Stimulated activated CD4-positive, alpha-beta T cell treated with anti-CD3 and anti-CD28 coated beads, Interleukin-4, amount 100 ng/mL, for 1 hour (primary cell): Measurements from ENCODE around the gene ALG2.
"Not testable (repeated sequence)": the region's sequence is repeated elsewhere in the genome, so short reads cannot be mapped to it uniquely, and the experiment has no call there.

Experiments used
- DNase-seq: peaks from one replicate; pipeline ENCODE4 v3.0.0-alpha.2; 2020

The ALG2 gene

DNA sequence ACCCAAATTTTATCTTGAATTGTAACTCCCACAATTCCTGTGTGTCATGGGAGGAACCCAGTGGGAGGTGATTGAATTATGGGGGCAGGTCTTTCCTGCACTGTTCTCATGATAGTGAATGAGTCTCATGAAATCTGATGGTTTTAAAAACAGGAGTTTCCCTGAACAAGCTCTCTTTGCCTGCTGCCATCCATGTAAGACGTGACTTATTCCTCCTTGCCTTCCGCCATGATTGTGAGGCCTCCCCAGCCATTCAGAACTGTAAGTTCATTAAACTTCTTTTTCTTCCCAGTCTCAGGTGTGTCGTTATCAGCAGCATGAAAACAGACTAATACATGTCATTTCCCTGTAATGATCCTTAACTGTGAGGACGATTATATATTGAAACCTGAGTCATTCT, 16.1 kb upstream of the ALG2 start:
- not testable (repeated sequence) for DNase-seq

DNA sequence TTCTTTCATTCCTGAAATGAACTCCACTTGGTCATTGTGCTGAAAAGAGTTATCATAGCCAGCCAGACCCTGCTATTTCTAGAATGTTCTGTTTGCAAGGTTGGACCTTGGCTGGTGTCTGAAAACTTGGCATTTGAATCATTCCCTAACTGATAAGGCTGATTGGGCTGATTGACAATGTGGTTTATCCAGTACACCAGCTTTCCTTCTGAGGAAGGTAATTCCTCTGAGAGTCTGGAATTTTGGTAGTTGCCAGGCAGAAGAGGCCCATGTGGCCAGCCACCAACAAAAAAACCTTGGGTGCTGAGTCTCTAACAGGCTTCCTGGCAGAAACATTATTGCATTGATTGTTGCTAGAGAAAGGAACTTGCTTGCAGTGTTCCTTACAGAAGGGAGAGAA, 15.6 kb upstream of the ALG2 start:
- no peak for DNase-seq

DNA sequence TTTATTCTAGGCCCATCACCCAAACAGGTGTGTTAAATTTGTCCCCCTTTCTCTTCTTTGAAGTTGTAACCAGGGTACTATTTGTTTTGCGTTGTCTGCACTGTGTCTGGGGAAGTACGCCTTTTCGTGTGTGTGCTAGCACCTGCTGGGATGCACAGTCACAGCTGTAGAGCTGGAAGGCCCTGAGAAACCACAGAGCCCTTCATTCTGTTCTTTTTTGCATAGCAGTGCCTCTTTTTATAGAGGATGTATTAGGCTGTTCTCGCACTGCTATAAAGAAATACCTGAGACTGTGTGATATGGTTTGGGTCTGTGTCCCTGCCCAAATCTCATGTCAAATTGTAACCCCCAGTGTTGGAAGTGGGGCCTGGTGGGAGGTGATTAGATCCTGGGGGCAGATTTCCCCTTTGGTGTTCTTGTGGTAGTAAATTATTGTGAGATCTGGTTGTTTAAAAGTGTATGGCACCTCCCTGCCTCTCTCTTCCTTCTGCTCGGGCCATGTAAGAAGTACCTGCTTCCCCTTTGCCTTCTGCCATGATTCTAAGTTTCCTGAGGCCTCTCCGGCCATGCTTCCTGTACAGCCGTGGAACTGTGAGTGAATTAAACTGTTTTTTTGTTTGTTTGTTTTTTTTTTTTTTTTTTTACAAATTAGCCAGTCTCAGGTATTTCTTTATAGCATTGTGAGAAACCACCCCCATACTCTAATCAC, 14.3 kb upstream of the ALG2 start:
- no peak for DNase-seq

- DNase-seq: no peak
These were observed 13.3 kb upstream of the ALG2 start for GRCh38 chr9:99235069-99235468.

DNA sequence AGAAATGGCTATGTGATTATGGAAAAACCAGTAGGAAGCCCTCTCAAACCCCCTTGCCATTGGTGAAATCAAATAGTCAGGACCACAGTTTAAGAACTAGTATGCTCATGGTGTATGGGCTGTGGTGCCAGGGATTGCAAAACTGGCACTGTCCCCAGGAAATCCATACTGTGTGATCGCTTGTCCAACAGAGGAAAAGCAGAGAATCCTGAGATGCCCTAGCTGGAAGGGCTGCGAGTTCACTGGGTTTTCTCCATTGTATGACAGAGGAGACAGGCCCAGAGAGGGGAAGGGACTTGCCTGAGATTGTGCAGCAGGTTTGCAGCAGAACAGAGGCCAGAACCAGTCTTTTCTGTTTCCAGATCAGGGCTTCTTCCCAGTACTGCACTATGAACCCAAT, 12.9 kb upstream of the ALG2 start:
- no peak for DNase-seq

DNA sequence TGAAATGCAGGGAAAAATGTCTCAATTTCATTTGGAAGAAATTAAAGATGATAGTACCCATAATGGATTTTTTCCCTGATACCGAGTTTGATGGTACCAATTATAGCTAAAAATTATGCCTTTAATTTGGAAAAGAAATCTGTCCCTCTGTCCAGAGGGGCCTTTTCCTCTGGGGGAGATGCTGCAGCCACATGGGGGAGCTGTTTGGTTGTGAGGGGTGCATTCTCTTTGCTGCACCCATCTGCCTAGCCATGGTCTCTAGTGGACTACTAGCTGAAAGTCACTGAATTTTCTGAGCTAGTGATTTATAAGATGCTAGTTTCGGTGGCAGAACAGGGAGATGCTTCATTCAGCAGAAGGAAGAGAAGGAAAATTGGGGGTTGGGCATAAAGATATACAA, 10.0 kb upstream of the ALG2 start:
- DNase-seq: peak; percentile 48

GRCh38 chr9:99230206-99230605, 8.5 kb upstream of the ALG2 start:
- DNase-seq: no peak

DNA sequence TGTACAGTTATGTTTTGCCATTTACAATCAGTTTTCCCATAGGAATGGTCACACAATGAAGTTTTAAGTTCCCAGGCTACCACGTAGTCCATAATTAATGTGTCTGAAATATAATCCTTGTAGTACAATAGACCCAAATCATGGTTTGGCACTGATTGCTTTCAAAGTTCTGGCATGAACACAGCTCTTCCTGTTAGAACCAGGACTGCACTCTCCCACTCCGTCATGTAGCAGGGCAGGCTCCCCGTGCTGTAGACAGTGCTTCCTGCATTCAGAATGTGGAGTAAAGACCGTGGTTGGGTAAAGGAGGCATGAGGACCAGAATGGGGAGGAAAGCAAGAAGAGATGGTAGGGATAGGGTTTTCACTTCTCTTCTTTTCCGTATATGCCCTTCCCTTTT, 4.3 kb upstream of the ALG2 start:
- DNase-seq: no peak

GRCh38 chr9:99224445-99224844, 2.7 kb upstream of the ALG2 start:
- DNase-seq: no peak

DNA sequence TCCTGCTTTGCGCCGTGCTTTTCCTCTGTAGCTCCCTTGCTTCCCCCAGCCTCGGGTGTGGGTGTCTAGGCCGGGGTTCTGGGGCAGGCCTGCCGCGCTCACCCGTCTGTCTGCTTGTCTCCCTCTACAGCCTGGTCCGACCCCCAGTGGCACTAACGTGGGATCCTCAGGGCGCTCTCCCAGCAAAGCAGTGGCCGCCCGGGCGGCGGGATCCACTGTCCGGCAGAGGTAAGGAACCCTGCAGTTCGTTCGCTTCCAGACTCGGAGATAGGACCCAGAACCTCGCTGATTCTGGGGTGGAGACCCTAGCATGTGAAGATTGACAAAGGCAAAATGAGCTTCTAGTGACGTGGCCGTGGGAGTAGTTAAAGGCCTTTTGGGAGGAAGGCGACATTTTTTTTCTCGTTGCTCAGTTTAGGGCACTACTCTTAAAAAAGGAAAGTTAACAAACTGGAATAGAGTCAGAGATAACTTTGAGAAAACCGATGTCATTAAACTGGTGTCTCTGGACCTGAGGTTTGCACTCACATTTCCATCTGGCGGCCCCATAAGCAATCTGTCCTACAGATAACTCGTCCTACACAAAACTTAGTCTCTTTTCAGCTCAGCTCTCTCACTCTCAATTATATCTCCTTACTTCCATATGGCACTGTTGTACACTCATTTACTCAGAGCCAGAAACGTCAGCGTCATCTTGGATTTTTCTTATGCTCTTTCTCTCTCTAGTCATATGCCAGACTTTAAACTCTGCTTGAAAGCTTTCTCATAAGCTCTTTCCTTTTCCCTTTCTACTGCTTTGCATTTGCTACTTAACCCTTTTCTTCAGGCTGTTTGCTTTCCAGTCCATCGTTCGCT, 901 bp upstream of the ALG2 start:
- DNase-seq: no peak

DNA sequence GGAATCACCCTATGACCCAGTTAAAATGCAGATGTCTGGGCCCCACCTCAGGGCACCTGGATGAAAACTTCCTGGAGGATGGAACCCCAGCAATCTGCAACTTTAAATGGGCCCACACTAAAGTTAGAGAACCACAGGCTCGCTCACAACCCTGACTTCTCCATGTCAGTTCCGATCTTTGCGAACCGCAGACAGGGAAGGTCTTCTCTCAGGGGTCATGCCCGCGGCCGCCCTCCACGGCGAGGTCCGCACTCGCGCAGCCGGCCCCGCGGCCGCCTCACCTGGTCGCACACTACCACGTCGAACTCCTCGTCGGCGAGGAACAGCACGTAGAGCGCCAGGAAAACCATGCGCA, 499 bp downstream of the ALG2 start:
- DNase-seq: no peak

DNA sequence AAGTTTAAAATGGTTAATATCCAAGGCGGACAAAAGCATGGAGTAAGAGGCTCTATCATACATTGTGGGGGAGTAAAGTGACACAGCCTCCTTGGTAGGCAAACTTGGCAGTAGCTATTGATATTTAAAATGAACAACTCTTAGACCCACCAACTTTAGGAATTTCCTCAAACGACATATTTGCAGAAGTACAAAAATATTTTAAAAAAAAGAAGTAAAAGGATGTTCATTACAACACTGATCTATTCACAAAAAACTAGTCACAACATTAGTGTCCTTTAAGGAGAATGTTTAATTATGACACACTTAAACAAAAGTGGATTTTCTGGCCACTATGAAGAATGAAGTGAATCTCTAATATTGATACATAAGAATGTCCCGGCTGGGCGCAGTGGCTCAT, 1.7 kb downstream of the ALG2 start:
- DNase-seq: no peak

DNA sequence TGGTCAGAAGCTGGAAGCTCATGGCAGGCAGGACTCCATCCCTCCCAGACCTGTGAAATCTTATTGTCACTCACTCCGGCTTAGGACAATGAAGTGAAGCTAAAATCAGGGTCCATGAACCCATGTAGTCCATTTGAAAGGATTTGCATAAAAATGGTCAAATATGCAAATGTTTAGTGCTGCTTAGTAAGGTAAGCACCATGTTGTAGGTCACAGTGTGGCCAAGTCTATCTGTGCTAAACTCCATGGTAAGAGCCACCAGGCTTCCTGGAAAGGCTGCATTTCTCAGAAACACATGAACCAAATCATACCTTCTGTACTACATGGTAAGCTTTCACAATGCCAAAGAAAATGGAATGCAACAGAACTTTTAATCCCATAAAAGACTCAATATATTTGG, 5.7 kb downstream of the ALG2 start:
- DNase-seq: no peak

- DNase-seq: no peak
These were observed 8.5 kb downstream of the ALG2 start for GRCh38 chr9:99213197-99213596.

DNA sequence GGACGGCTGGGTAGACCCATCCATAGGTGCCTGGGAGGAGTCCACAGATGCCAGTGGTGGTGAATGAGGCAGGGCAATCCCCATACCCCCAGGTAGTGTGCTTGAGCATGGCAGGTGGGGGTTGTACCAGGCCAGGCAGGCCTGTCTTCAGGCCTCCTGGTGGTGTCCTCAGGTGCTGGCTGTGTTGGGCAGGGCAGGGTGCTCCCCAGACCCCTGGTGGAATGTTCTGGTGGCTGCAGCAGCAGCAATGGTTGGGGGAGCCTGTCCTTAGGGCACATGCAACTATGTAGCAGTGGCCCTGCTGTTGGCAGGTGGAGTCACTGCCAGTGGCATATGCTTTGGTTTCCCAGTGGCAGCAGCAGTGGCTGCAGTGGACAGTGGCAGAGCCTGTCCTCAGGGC, 10.0 kb downstream of the ALG2 start:
- no peak for DNase-seq

DNA sequence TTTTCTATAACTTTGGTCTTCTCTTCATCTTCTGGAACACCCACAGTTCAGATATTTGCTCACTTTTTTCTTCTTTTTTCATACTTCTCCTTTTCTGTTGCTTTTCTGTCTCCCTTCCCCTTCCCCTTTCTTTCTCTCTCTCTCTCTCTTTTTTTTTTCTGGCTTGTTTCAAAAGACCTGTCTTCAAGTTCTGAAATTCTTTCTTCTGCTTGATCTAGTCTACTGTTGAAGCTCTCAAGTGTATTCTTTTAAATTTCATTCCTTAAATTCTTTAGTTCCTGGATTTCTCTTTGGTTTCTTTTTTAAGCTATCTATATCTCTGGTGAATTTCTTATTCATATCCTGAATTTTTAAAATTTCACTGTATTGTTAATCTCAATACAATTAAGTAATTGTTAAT, 11.2 kb downstream of the ALG2 start:
- no peak for DNase-seq

- DNase-seq: no peak
These were observed 20.1 kb downstream of the ALG2 start for GRCh38 chr9:99201603-99202002.

- DNase-seq: no peak
These were observed 21.7 kb downstream of the ALG2 start for GRCh38 chr9:99199938-99200539.

DNA sequence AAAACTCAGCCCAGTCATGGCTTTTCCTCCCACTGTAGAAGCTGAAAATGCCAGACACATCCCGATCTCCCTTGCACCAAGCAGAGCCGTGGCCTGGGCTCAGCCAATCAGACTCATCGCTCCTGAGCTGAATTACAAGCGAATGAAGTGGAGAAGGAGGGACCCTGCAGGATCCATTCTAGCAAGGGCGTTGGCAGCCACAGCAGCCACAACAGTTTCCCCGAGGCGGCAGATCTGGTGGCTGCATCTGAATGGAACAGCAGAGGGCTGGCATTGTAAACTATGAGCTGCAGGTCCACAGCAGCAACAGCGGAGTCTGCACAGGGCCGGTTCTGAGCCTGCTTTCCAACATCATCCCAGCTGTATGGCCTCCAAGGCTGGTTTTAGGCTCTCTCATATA, 23.8 kb downstream of the ALG2 start:
- no peak for DNase-seq

DNA sequence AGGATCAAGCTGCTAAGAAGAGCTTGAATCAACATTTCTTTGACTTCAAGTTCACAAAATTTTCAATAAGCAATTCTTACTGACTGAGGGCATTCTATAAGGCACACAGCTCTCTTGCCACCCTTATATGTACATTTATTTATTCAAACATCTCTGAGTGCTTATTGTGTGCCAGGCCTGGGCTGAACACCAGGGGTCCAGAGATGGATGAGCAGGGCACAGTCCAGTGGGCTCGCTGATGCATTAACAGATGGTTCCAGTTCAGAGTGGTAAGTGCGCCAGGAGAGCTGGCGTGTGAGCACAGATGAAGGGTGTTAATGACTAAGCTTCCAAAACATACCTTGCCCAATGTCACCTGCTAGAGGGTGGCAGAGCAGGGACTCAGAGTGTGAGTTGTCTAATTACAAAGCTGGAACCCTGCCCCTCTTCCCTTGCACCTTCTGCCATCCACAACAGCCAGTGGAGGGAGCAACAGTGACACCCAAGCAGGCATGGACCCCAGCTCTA, 24.6 kb downstream of the ALG2 start:
- DNase-seq: no peak

DNA sequence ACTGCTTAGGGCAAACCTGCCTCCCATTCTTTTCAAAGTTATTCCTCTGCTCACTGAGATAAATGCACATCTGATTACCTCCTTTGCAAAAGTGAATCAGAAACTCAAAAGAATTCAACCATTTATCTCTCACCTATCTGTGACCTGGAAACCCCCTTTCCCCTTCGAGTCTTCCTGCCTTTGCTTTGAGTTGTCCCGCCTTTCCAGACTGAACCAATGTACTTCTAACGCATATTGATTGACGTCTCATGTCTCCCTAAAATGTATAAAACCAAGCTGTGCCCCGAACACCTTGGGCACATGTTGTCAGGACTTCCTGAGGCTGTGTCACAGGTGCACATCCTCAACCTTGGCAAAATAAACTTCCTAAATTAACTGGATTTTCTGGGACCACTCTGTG, 25.3 kb downstream of the ALG2 start:
- DNase-seq: not testable (repeated sequence)

DNA sequence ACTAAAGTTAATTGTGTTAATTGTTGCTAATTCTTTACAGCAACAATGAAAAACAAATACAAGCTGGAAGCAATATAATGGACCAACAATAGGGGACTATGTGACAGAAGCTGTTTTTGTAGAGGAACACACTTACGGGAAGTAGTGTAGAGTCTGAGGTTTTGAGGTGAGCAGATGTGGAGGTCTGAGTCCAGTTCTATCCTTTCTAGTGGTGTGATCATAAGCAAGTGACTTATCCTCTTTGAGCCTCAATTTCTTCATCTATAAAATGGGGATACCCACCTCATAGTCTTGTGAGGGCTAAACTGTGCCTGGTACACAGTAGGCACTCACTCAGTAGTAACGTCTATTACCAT, 28.3 kb downstream of the ALG2 start:
- no peak for DNase-seq

DNA sequence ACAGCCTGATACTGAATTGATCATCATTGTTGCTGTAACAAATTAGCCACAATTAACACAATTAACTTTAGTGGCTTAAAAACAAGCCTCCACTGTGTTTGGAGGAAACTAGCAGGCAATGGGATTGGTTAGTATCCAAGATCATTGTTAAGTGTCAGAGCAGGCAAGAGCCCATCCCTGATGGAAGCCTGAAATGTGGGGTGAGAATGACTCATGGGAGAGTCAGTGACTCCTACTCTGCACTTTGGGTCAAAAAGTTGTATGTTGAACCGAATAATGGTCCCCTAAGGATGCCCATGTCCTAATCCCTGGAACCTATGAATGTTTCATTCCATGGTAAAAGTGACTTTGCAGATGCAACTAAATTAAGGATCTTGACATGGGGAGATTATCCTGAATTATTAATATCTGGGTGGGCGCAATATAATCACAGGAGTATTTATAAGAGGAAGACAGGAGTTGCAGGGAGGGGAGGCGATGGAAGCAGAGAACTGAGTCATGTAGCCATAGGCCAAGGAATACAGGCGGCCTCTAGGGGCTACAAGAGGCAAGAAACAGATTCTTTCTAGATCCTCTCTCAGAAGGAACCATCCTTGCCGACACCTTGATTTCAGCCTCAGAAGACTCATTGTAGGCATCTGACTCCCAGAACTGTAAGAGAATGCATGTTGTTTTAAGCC, 28.8 kb downstream of the ALG2 start:
- DNase-seq: no peak
